ENCODE results near the gene KCNG4. TPM values are rescaled to one million over a fixed set of nuclear protein-coding genes. Genes with fewer than 3 reads are reported as not detected.

KCNG4 gene
- total and polyA plus RNA-seq, 2 of the 8 experiments (the other 6 are each of a cell fraction or from before 2014, with no cell fraction given): not detected

GRCh38 chr16:84279881-84280280, 40.1 kb upstream of the KCNG4 start:
- WGBS, 2 experiments (ENCODE audit: extremely low coverage in 1 of 2, insufficient coverage in 1 of 2, insufficient read length in 1 of 2, insufficient replicate concordance in 2 of 2, low coverage in 1 of 2, low lambda C conversion rate in 2 of 2, missing lambda C conversion rate in 1 of 2): 91% methylated on average over 12 of the region's 12 CpGs; no CpG with 5 or more reads in 1 of the 2 experiments
- no peak for DNase-seq (ENCODE audit: low read depth in 1 of 2, low spot score in 2 of 2)
- CTCF ChIA-PET (ENCODE audit: partially characterized antibody): interaction anchor here (1.0 to 12.7 kb wide), 11 partner anchors 12 to 207 kb away, joined by 3 to 212 read pairs (median 6); partner anchors contain the start of gene ATP2C2
- TF ChIP-seq BACH1 (IDR thresholded peaks at IDR 0.05; ENCODE audit: low read length) (no peak), SIRT6 (IDR thresholded peaks at IDR 0.05; ENCODE audit: low read length) (no peak), POLR2AphosphoS5 (IDR thresholded peaks at IDR 0.05; ENCODE audit: low read depth, low read length) (no peak), KDM4A (IDR thresholded peaks at IDR 0.05; ENCODE audit: low read depth, low read length, severe bottlenecking) (no peak), JUN (IDR thresholded peaks at IDR 0.05; ENCODE audit: low read depth, low read length) (no peak), CHD1 (IDR thresholded peaks at IDR 0.05; ENCODE audit: low read depth, low read length) (no peak), BRCA1 (IDR thresholded peaks at IDR 0.05; ENCODE audit: low read depth, low read length) (no peak), USF2 (IDR thresholded peaks at IDR 0.05; ENCODE audit: low read length) (no peak), PHF8 (conservative IDR thresholded peaks at IDR 0.05; ENCODE audit: low read depth, low read length) (no peak), CBX8 (IDR thresholded peaks at IDR 0.05; ENCODE audit: borderline replicate concordance, low read depth, low read length) (no peak), RNF2 (IDR thresholded peaks at IDR 0.05; ENCODE audit: borderline replicate concordance, low read depth, low read length, missing control alignments, poor library complexity, severe bottlenecking) (no peak), YY1 (IDR thresholded peaks at IDR 0.05; ENCODE audit: low read depth, low read length) (no peak), HDAC6 (IDR thresholded peaks at IDR 0.05; ENCODE audit: low read depth, low read length) (no peak)

More at GRCh38 chr16:84279881-84280280, 40.1 kb upstream of the KCNG4 start:
- Histone ChIP-seq H3K79me1 (ENCODE audit: low read depth, low read length) (no peaks in the 10 kb centered on the region), H4K5ac (ENCODE audit: insufficient read length, low read depth, low read length) (no peak overlapping the region), H3K9me3 (ENCODE audit: insufficient read depth in 2 of 2, low read depth in 1 of 2, low read length in 1 of 2) (no peaks in the 10 kb centered on the region), H3K27ac (ENCODE audit: low read depth, low read length) (no peak overlapping the region), H3K18ac (ENCODE audit: extremely low read depth, low read length) (no peak overlapping the region), H3K4me1 (replicated peaks in 1 of 4; ENCODE audit: control insufficient read depth in 3 of 4, insufficient read depth in 4 of 4, low read length in 3 of 4) (peaks cover 5 to 23% (median 13%) of the 10 kb centered on the region in 4 experiments), H3K4me2 (ENCODE audit: insufficient read depth in 1 of 2, low read depth in 2 of 2, low read length in 2 of 2) (no peak overlapping the region), H3K14ac (ENCODE audit: insufficient read length) (no peak overlapping the region), H4K8ac (ENCODE audit: extremely low read depth, insufficient read depth, low read length) (no peak overlapping the region), H3K56ac (replicated peaks; ENCODE audit: insufficient read length, low read depth, low read length) (no peak overlapping the region), H2AFZ (ENCODE audit: low read length) (no peak overlapping the region), H4K91ac (replicated peaks; ENCODE audit: insufficient read length, low read length) (no peak overlapping the region), H2BK5ac (ENCODE audit: low read depth, low read length) (no peak overlapping the region), H3K36me3 (ENCODE audit: control insufficient read depth in 2 of 4, insufficient read depth in 4 of 4, low read length in 3 of 4) (no peaks in the 10 kb centered on the region), H3K4me3 (ENCODE audit: extremely low read depth in 1 of 4, insufficient read depth in 2 of 4, low read depth in 3 of 4, low read length in 4 of 4) (no peak overlapping the region), H2BK120ac (replicated peaks; ENCODE audit: low read depth, low read length) (no peak overlapping the region), H2BK20ac (ENCODE audit: low read length) (no peak overlapping the region), H2BK15ac (ENCODE audit: low read length) (peak overlapping the region; percentile 93; the same call in 1 of the 2 replicates), H3K9ac (replicated peaks in 1 of 4; ENCODE audit: extremely low read depth in 1 of 4, low read depth in 3 of 4, low read length in 3 of 4) (no peak overlapping the region), H2AK5ac (ENCODE audit: low read depth, low read length) (no peak overlapping the region), H3K4ac (replicated peaks; ENCODE audit: insufficient read length, low read depth, low read length) (no peak overlapping the region), H4K20me1 (replicated peaks in 1 of 2; ENCODE audit: control insufficient read depth in 1 of 2, insufficient read depth in 2 of 2, low read length in 2 of 2) (no peaks in the 10 kb centered on the region), H3K79me2 (ENCODE audit: control insufficient read depth in 1 of 2, insufficient read depth in 2 of 2, low read length in 2 of 2) (no peaks in the 10 kb centered on the region), H2BK12ac (ENCODE audit: low read depth, low read length) (0 out of 2 replicates have a peak overlapping the region, but pooled peaks have one; percentile 44), H3K27me3 (replicated peaks in 1 of 4; ENCODE audit: control insufficient read depth in 3 of 4, extremely low read depth in 1 of 4, insufficient read depth in 3 of 4, low read length in 3 of 4) (no peaks in the 10 kb centered on the region; a peak in 2 of 7 replicates), H3K23me2 (ENCODE audit: low read depth, low read length) (no peaks in the 10 kb centered on the region), H3K23ac (ENCODE audit: insufficient read length) (no peak overlapping the region)
- POLR2A ChIA-PET (ENCODE audit: partially characterized antibody): no interaction called here
- no peak for FAIRE-seq

Measured in H1 (cell line).